Caco-2 (cell line): ENCODE data around the gene HRCT1. TPM values are rescaled to one million over a fixed set of nuclear protein-coding genes. Genes with fewer than 3 reads are reported as not detected.

ENCODE experiments used
- BruUV-seq: library from RNA; stranded (reverse); fragments of 400-500 nt; replicated peaks from 2 replicates; lab custom pipeline; 2021; lab: Mats Ljungman, UMichigan
- CTCF ChIA-PET: fragments of 300-600 bp; sonication (Branson Sonifier 250); formaldehyde crosslinking; loops from one replicate; lab custom pipeline; 2022; ENCODE audit warnings: antibody characterized with exemption; lab: Charles Lee
- POLR2A ChIA-PET: fragments of 300-600 bp; sonication (Branson Sonifier 250); formaldehyde crosslinking; loops from one replicate; lab custom pipeline; 2022; ENCODE audit warnings: antibody characterized with exemption; lab: Charles Lee
- DNase-seq, 2 experiments: peaks; one replicate each; pipeline versions ENCODE4 v3.0.0 to v3.0.0-alpha.2; 2020 to 2022
- H3K27me3 ChIP-seq: replicated peaks from 2 replicates; pipeline ENCODE4 v1.6.0; 2011; ENCODE audit warnings: low read length; ENCODE audit not compliant: control insufficient read depth, insufficient read depth
- H3K36me3 ChIP-seq: 2 replicates; pipeline ENCODE4 v1.5.1; 2011; ENCODE audit warnings: low read length; ENCODE audit not compliant: control insufficient read depth, insufficient read depth
- H3K4me1 ChIP-seq: fragments of 250-450 bp; sonication (Bioruptor Pico); 2 replicates; pipeline ENCODE4 v1.5.1; 2020; ENCODE audit warnings: mild to moderate bottlenecking
- H3K4me3 ChIP-seq: 2 replicates; pipeline ENCODE4 v1.5.1; 2011; ENCODE audit warnings: low read depth, mild to moderate bottlenecking, control low read depth, low read length
- H3K9me3 ChIP-seq: fragments of 250-450 bp; sonication (Bioruptor Pico); 2 replicates; pipeline ENCODE4 v1.5.1; 2020; ENCODE audit warnings: mild to moderate bottlenecking, moderate library complexity
- H3K27ac Mint-ChIP-seq: one replicate; pipeline ENCODE4 v1.8.0; 2022; ENCODE audit warnings: mixed read lengths; ENCODE audit not compliant: unreplicated experiment
- H3K27me3 Mint-ChIP-seq: one replicate; pipeline ENCODE4 v1.8.0; 2022; ENCODE audit warnings: mixed read lengths; ENCODE audit not compliant: insufficient read depth, unreplicated experiment
- H3K36me3 Mint-ChIP-seq: one replicate; pipeline ENCODE4 v1.8.0; 2022; ENCODE audit warnings: mild to moderate bottlenecking, mixed read lengths; ENCODE audit not compliant: insufficient read depth, unreplicated experiment
- H3K4me1 Mint-ChIP-seq: one replicate; pipeline ENCODE4 v1.8.0; 2022; ENCODE audit warnings: low read depth, mixed read lengths; ENCODE audit not compliant: unreplicated experiment
- H3K4me3 Mint-ChIP-seq: one replicate; pipeline ENCODE4 v1.8.0; 2022; ENCODE audit warnings: mild to moderate bottlenecking, moderate library complexity, mixed read lengths; ENCODE audit not compliant: unreplicated experiment
- H3K9me3 Mint-ChIP-seq: one replicate; pipeline ENCODE4 v1.8.0; 2022; ENCODE audit warnings: mixed read lengths; ENCODE audit not compliant: unreplicated experiment
- CTCF ChIP-seq, 2 experiments: fragments of 200-600 bp in 1 of 2; IDR thresholded peaks; 1 replicate in 1 of 2; 2 replicates in 1 of 2; pipeline versions ENCODE4 v1.5.1 to v1.8.0; 2011 to 2022; ENCODE audit warnings: antibody characterized with exemption in 1 of 2, control low read depth in 1 of 2, inconsistent platforms in 1 of 2, low read depth in 1 of 2, low read length in 1 of 2, mild to moderate bottlenecking in 1 of 2, moderate library complexity in 1 of 2; ENCODE audit not compliant: insufficient read depth in 1 of 2, severe bottlenecking in 1 of 2, unreplicated experiment in 1 of 2
- intact Hi-C: fragments of 100-400 bp; cut with micrococcal nuclease; formaldehyde crosslinking; loops from one replicate; pipeline ENCODE4 v1.10.0; 2022; ENCODE audit not compliant: unreplicated experiment
- total RNA-seq: library from RNA; stranded (reverse); gene quantifications from 2 replicates; pipeline ENCODE4 v1.2.3, GENCODE V29; 2022

Gene HRCT1
- total RNA-seq, 1 experiment from 2014 or later: not detected

GRCh38 chr9:35945341-35946018 is 39.5 kb downstream of the HRCT1 start:
- ChIA-PET POLR2A (interaction anchor here (1.4 kb wide), 1 partner anchor 43 kb away, joined by 7 read pairs; no protein-coding TSS in a partner anchor), CTCF (interaction anchor here (0.6 to 2.9 kb wide), 8 partner anchors 10 to 298 kb away, joined by 3 to 39 read pairs (median 5); partner anchors contain the start of gene HRCT1)
- H3K9me3 ChIP-seq: no peaks in the 10 kb centered on the region
- no peaks in the 10 kb centered on the region for H3K36me3 Mint-ChIP-seq
- peaks cover 12% of the 10 kb centered on the region; the same call in 1 of the 2 replicates for H3K4me1 ChIP-seq
- BruUV-seq: no TSS peak
- no peaks in the 10 kb centered on the region for H3K27me3 Mint-ChIP-seq
- intact Hi-C loops: loop anchor here (2.0 to 5.0 kb wide), 2 partner anchors 39 to 222 kb away; partner anchors contain the start of genes CCIN and HRCT1
- H3K9me3 Mint-ChIP-seq: no peaks in the 10 kb centered on the region
- H3K27ac Mint-ChIP-seq: peak overlapping the region; percentile 58
- H3K4me3 Mint-ChIP-seq: peak overlapping the region; percentile 57
- peak; percentile 77 to 79 for TF ChIP-seq CTCF (IDR thresholded peaks at IDR 0.05; ENCODE audit: insufficient read depth in 1 of 2, low read depth in 1 of 2, low read length in 1 of 2, severe bottlenecking in 1 of 2, unreplicated experiment in 1 of 2)
- H3K4me1 Mint-ChIP-seq: peaks cover 10% of the 10 kb centered on the region
- peak; percentile 79 to 81 for DNase-seq
- H3K36me3 ChIP-seq: no peaks in the 10 kb centered on the region
- H3K4me3 ChIP-seq: no peak overlapping the region
- no peaks in the 10 kb centered on the region for H3K27me3 ChIP-seq

GRCh38 chr9:35948451-35948850 is 42.4 kb downstream of the HRCT1 start:
- intact Hi-C loops: loop anchor here (5.0 kb wide), 1 partner anchor 219 kb away; the partner anchor contains the start of gene CCIN
- H3K4me1 ChIP-seq: peaks cover 10% of the 10 kb centered on the region
- DNase-seq: no peak
- Mint-ChIP-seq H3K9me3 (no peaks in the 10 kb centered on the region), H3K36me3 (no peaks in the 10 kb centered on the region), H3K27me3 (no peaks in the 10 kb centered on the region), H3K4me3 (no peak overlapping the region), H3K4me1 (peaks cover 10% of the 10 kb centered on the region), H3K27ac (no peak overlapping the region)
- ChIA-PET POLR2A (no interaction called here), CTCF (interaction anchor here (0.6 kb wide), 1 partner anchor 158 kb away, joined by 3 read pairs; no protein-coding TSS in a partner anchor)
- H3K27me3 ChIP-seq: no peaks in the 10 kb centered on the region
- H3K36me3 ChIP-seq: no peaks in the 10 kb centered on the region
- no peak for TF ChIP-seq CTCF (IDR thresholded peaks at IDR 0.05; ENCODE audit: insufficient read depth in 1 of 2, low read depth in 1 of 2, low read length in 1 of 2, severe bottlenecking in 1 of 2, unreplicated experiment in 1 of 2)
- no peak overlapping the region for H3K4me3 ChIP-seq
- BruUV-seq: no TSS peak
- no peaks in the 10 kb centered on the region for H3K9me3 ChIP-seq

- no peaks in the 10 kb centered on the region for H3K27me3 ChIP-seq
- H3K4me3 ChIP-seq: no peak overlapping the region
- peaks cover 10% of the 10 kb centered on the region for H3K4me1 ChIP-seq
- ChIA-PET CTCF (interaction anchor here (0.6 kb wide), 1 partner anchor 159 kb away, joined by 3 read pairs; no protein-coding TSS in a partner anchor), POLR2A (no interaction called here)
- DNase-seq: peak; percentile 32 to 51
- H3K9me3 ChIP-seq: no peaks in the 10 kb centered on the region
- intact Hi-C loops: loop anchor here (5.0 kb wide), 1 partner anchor 218 kb away; the partner anchor contains the start of gene CCIN
- no peaks in the 10 kb centered on the region for H3K36me3 ChIP-seq
- peak overlapping the region; percentile 57 for H3K27ac Mint-ChIP-seq
- H3K4me1 Mint-ChIP-seq: peaks cover 10% of the 10 kb centered on the region
- no peak overlapping the region for H3K4me3 Mint-ChIP-seq
- no TSS peak for BruUV-seq
- no peaks in the 10 kb centered on the region for H3K27me3 Mint-ChIP-seq
- H3K9me3 Mint-ChIP-seq: no peaks in the 10 kb centered on the region
- H3K36me3 Mint-ChIP-seq: no peaks in the 10 kb centered on the region
- TF ChIP-seq CTCF (IDR thresholded peaks at IDR 0.05; ENCODE audit: insufficient read depth in 1 of 2, low read depth in 1 of 2, low read length in 1 of 2, severe bottlenecking in 1 of 2, unreplicated experiment in 1 of 2): no peak
Measured at GRCh38 chr9:35948901-35949318, 42.9 kb downstream of the HRCT1 start.
